Glutamatergic neuron (in vitro differentiated cells): ENCODE results near the gene SPATS2L. TPM values are rescaled to one million over a fixed set of nuclear protein-coding genes. Genes with fewer than 3 reads are reported as not detected.

Source experiments
- DNase-seq: peaks from one replicate; pipeline ENCODE4 v3.0.0; 2022
- H3K27ac Mint-ChIP-seq: one replicate; pipeline ENCODE4 v1.8.0; 2020; ENCODE audit warnings: mild to moderate bottlenecking, mixed read lengths, inconsistent platforms; ENCODE audit not compliant: unreplicated experiment
- H3K27me3 Mint-ChIP-seq: one replicate; pipeline ENCODE4 v1.8.0; 2020; ENCODE audit warnings: mild to moderate bottlenecking, moderate library complexity, mixed read lengths, inconsistent platforms; ENCODE audit not compliant: unreplicated experiment
- H3K36me3 Mint-ChIP-seq: one replicate; pipeline ENCODE4 v1.8.0; 2020; ENCODE audit warnings: mild to moderate bottlenecking, mixed read lengths, inconsistent platforms; ENCODE audit not compliant: unreplicated experiment
- H3K4me1 Mint-ChIP-seq: one replicate; pipeline ENCODE4 v1.8.0; 2020; ENCODE audit warnings: mild to moderate bottlenecking, low read depth, mixed read lengths, inconsistent platforms; ENCODE audit not compliant: unreplicated experiment
- H3K4me3 Mint-ChIP-seq: one replicate; pipeline ENCODE4 v1.8.0; 2020; ENCODE audit warnings: mild to moderate bottlenecking, mixed read lengths, inconsistent platforms; ENCODE audit not compliant: unreplicated experiment
- H3K9me3 Mint-ChIP-seq: one replicate; pipeline ENCODE4 v1.8.0; 2020; ENCODE audit warnings: mild to moderate bottlenecking, moderate library complexity, mixed read lengths, inconsistent platforms; ENCODE audit not compliant: unreplicated experiment
- CTCF ChIP-seq: fragments of 200-600 bp; sonication (generic); IDR thresholded peaks from one replicate; pipeline ENCODE4 v1.5.0; 2021; ENCODE audit not compliant: partially characterized antibody, unreplicated experiment
- total RNA-seq: library from RNA; stranded (reverse); fragmentation: NEBNext Ultra II Directional; extraction: Animal tissue kit (Norgen Biotek cat#: 25700); gene quantifications from one replicate; pipeline ENCODE4 v1.2.1, GENCODE V29; 2021; ENCODE audit not compliant: unreplicated experiment

SPATS2L gene
- total RNA-seq, 1 donor from 2014 or later: 45.5 TPM

GRCh38 chr2:200310545-200310971, 4.1 kb downstream of the SPATS2L start:
- H3K36me3 Mint-ChIP-seq: no peaks in the 10 kb centered on the region
- no peak for TF ChIP-seq CTCF
- H3K4me1 Mint-ChIP-seq: peaks cover 42% of the 10 kb centered on the region
- H3K9me3 Mint-ChIP-seq: peaks cover 10% of the 10 kb centered on the region
- peaks cover 4% of the 10 kb centered on the region for H3K27me3 Mint-ChIP-seq
- no peak for DNase-seq
- H3K4me3 Mint-ChIP-seq: peak overlapping the region; percentile 36
- H3K27ac Mint-ChIP-seq: peak overlapping the region; percentile 3

- Mint-ChIP-seq H3K4me1 (peaks cover 40% of the 10 kb centered on the region), H3K4me3 (no peak overlapping the region), H3K9me3 (peaks cover 8% of the 10 kb centered on the region), H3K27ac (no peak overlapping the region), H3K36me3 (no peaks in the 10 kb centered on the region), H3K27me3 (peaks cover 3% of the 10 kb centered on the region)
- DNase-seq: no peak
- TF ChIP-seq CTCF: no peak
Measured at GRCh38 chr2:200311139-200311538, 4.6 kb downstream of the SPATS2L start.

GRCh38 chr2:200314976-200315567, 8.6 kb downstream of the SPATS2L start:
- H3K36me3 Mint-ChIP-seq: no peaks in the 10 kb centered on the region
- no peak for TF ChIP-seq CTCF
- H3K27ac Mint-ChIP-seq: no peak overlapping the region
- H3K4me1 Mint-ChIP-seq: peaks cover 30% of the 10 kb centered on the region
- no peak overlapping the region for H3K4me3 Mint-ChIP-seq
- H3K27me3 Mint-ChIP-seq: no peaks in the 10 kb centered on the region
- peaks cover 4% of the 10 kb centered on the region for H3K9me3 Mint-ChIP-seq
- no peak for DNase-seq

- Mint-ChIP-seq H3K36me3 (no peaks in the 10 kb centered on the region), H3K27me3 (peaks cover 1% of the 10 kb centered on the region), H3K27ac (no peak overlapping the region), H3K9me3 (peaks cover 3% of the 10 kb centered on the region), H3K4me1 (peaks cover 22% of the 10 kb centered on the region), H3K4me3 (no peak overlapping the region)
- TF ChIP-seq CTCF: no peak
- no peak for DNase-seq
Measured at GRCh38 chr2:200317975-200318374, 11.5 kb downstream of the SPATS2L start.

- DNase-seq: no peak
- TF ChIP-seq CTCF: no peak
- Mint-ChIP-seq H3K27me3 (peaks cover 1% of the 10 kb centered on the region), H3K27ac (no peak overlapping the region), H3K4me1 (peaks cover 16% of the 10 kb centered on the region), H3K36me3 (no peaks in the 10 kb centered on the region), H3K4me3 (no peak overlapping the region), H3K9me3 (peaks cover 3% of the 10 kb centered on the region)
Measured at GRCh38 chr2:200318940-200319435, 12.5 kb downstream of the SPATS2L start.
